GM10248 (cell line): ENCODE results near the gene HDHD5.

ENCODE experiments used
- CTCF ChIA-PET: fragments of 300-600 bp; sonication (Branson Sonifier 250); formaldehyde crosslinking; extraction: SDS; loops from one replicate; lab custom pipeline; 2021; ENCODE audit warnings: antibody characterized with exemption; lab: Yijun Ruan, JAX
- POLR2A ChIA-PET: fragments of 350-650 bp; sonication (Branson Sonifier 250); formaldehyde crosslinking; extraction: SDS; loops from one replicate; lab custom pipeline; 2020; ENCODE audit warnings: antibody characterized with exemption; lab: Yijun Ruan, JAX
- DNase-seq: peaks from one replicate; pipeline ENCODE4 v3.0.0; 2012; ENCODE audit errors: extremely low spot score
- TF ChIP-seq, protein P1 (sequence below): IDR thresholded peaks from 2 replicates; pipeline ENCODE4 v1.5.1; 2012; ENCODE audit warnings: mild to moderate bottlenecking, low read depth; ENCODE audit errors: extremely low read depth, missing control alignments, control extremely low read depth

Gene HDHD5

DNA sequence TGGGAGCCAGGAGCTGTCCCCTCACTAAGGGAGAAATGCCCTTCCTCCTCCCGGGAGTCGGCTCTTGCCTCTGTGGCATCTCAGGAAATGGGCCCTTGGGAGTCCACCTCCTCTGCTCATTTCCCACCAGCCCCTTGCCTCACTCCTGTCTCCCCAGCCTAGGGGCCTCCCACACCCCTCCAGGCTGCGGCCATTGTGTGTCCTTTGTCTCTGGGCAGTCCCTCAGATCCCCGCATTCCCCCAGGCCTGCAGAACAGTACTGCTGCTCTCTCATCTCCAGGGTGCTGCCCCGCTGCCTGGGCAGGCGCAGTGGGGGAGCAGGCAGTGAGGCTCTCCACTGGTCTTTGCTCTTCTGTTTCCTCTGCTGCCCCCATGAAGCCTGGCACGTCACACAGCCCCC lies 35.1 kb upstream of the HDHD5 start:
- ChIA-PET CTCF (interaction anchor here (3.2 kb wide), 1 partner anchor 22 kb away, joined by 14 read pairs; no protein-coding TSS in a partner anchor), POLR2A (no interaction called here)
- TF ChIP-seq, protein P1, sequence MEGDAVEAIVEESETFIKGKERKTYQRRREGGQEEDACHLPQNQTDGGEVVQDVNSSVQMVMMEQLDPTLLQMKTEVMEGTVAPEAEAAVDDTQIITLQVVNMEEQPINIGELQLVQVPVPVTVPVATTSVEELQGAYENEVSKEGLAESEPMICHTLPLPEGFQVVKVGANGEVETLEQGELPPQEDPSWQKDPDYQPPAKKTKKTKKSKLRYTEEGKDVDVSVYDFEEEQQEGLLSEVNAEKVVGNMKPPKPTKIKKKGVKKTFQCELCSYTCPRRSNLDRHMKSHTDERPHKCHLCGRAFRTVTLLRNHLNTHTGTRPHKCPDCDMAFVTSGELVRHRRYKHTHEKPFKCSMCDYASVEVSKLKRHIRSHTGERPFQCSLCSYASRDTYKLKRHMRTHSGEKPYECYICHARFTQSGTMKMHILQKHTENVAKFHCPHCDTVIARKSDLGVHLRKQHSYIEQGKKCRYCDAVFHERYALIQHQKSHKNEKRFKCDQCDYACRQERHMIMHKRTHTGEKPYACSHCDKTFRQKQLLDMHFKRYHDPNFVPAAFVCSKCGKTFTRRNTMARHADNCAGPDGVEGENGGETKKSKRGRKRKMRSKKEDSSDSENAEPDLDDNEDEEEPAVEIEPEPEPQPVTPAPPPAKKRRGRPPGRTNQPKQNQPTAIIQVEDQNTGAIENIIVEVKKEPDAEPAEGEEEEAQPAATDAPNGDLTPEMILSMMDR = no peak
- DNase-seq = no peak

DNA sequence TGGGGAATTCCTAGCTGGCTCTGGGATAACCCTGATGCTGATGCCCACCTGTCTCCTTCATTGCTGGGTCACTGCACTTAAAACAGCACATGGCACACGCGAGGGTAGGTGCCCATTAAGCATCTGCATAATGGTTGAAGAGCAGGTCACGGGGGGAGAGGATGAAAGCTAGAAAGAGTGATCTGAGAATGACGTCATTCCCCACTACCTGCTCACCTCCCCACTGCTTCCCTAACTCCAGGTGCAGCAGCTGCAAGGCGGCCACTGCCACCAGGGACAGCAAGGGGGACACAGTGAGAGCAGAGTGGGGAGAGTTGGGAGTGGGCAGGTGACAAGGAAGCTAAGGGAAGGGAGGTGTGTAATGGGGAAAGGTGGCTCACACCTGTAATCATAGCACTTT lies 33.1 kb upstream of the HDHD5 start:
- TF ChIP-seq, protein P1 = no peak
- DNase-seq = no peak
- CTCF ChIA-PET = interaction anchor here (1.4 to 10.8 kb wide), 2 partner anchors 7 to 19 kb away, joined by 3 to 99 read pairs; no protein-coding TSS in a partner anchor
- POLR2A ChIA-PET = interaction anchor here (0.7 kb wide), 1 partner anchor 642 kb away, joined by 3 read pairs; no protein-coding TSS in a partner anchor

DNA sequence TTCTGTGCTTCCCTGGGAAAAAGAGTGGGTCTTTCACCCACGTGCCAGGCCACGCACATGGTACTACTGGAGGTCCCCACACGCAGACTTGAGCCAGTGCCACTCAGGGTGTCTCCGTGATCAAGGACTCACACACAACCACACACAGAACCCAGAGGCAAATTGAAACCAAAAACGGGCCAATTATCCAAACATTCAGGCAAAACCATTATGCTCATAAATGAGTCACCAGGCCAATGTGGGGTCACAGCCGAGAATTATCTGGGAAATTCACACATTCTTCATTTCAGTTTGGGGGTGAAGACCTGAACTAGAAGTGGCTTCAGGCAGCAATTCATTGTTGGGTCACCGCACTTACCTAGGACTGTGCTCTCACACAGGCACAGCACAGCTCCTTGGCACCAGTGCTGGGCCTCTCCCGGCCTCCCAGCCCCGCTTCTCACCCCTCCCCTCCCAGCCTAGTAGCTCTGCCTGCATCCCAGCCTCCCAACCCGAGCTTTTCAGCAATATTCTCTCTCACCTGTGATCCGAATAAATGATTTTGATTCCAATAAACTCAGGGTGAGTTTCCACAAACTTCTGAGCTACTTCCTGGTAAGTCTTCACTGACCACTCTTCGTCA lies 32.2 kb upstream of the HDHD5 start:
- DNase-seq = no peak
- TF ChIP-seq, protein P1 = no peak
- ChIA-PET POLR2A (interaction anchor here (0.7 kb wide), 1 partner anchor 643 kb away, joined by 3 read pairs; no protein-coding TSS in a partner anchor), CTCF (interaction anchor here (1.4 to 10.8 kb wide), 3 partner anchors 8 to 311 kb away, joined by 3 to 99 read pairs (median 5); no protein-coding TSS in a partner anchor)

DNA sequence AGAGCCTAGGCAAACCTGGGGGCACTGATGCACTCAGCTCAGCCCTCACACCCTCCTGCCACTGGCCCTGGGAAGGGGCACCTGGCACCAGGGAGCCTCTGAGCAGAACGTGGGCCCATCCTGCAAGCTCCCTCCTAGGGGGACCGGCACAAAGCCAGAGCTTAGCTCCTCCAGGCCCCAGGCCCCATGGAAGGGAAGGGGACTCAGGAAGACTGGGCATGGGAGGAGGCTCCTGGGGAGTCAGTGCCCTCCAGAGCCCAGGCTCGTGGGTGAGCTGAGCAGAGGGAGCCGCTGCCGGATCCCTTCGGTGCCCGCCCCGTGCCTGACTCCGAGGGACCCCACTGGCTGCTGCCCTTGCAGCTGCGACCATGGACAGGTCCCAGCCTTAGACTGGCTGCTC lies 31.6 kb upstream of the HDHD5 start:
- TF ChIP-seq, protein P1 = no peak
- no peak for DNase-seq
- ChIA-PET POLR2A (no interaction called here), CTCF (interaction anchor here (1.0 to 10.8 kb wide), 4 partner anchors 9 to 311 kb away, joined by 3 to 99 read pairs (median 4); no protein-coding TSS in a partner anchor)

DNA sequence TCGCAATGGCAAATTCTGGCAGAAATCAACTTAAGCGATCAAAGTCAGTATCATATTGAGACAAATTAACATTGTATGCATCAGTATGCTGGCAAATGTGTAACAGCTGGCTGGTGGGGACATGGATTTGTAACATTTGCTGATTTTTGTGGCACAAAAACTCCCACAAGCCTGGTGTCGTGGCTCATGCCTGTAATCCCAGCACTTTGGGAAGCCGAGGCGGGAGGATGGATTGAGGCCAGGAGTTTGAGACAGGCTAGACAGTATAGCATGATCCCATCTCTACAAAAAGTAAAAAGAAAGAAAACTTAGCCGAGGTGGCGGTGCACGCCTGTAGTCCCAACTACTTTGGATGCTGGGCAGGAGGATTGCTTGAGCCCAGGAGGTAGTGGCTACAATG lies 17.6 kb upstream of the HDHD5 start:
- DNase-seq = no peak
- ChIA-PET CTCF (interaction anchor here (1.0 to 7.4 kb wide), 2 partner anchors 37 to 326 kb away, joined by 3 to 186 read pairs; no protein-coding TSS in a partner anchor), POLR2A (no interaction called here)
- TF ChIP-seq, protein P1 = no peak

DNA sequence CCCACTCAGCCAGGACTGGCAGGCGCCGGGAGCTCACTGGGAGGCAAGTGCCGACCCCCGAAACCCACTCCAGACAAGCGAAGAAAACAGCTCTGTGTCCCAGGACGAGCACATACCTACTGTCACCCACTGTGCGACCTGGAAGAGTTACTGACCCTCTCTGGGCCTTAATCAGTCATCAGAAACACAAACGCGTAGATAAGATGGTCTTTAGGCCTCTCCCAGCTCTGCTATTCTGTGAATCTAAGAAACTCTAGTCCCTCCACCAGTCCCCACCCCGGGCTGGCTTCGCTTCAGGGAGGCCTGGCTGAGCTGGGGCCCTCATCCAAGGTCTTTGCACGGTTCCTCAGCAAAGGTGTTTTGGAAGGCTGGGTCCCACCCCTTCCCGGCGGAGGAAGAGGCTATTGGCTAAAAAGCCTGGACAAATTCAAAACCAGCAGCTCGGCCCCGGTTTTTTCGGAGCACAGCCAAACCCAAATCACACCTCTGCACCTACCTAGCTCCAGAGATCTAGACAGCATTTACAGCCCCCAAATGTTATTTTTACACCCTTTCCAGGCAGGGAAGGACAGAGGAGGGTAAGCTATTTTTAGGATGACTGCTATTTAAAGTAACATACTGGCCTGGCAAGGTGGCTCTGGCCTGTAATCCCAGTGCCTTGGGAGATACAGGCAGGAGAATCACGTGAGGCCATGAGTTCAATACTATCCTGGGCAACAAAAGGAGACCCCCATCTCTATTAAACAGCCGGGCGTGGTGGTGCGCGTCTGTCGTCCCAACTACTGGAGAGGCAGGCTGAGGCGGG lies 13.2 kb upstream of the HDHD5 start:
- ChIA-PET CTCF (interaction anchor here (0.6 to 7.4 kb wide), 98 partner anchors 8 to 785 kb away, joined by 3 to 186 read pairs (median 6); partner anchors contain the start of genes ADA2 and HDHD5), POLR2A (no interaction called here)
- TF ChIP-seq, protein P1 = no peak
- no peak for DNase-seq
